ENCODE results near the gene F12.
A peak's percentile ranks its signal among the peaks of the same experiment; 100 is the strongest.
"Not testable (repeated sequence)": the region's sequence is repeated elsewhere in the genome, so short reads cannot be mapped to it uniquely, and the experiment has no call there.

The F12 gene

GRCh38 chr5:177367323-177367848 lies 42.0 kb downstream of the F12 start:
- DNase-seq: peak; percentile 26

- DNase-seq: no peak
Measured at GRCh38 chr5:177366528-177367322, 42.6 kb downstream of the F12 start.

DNA sequence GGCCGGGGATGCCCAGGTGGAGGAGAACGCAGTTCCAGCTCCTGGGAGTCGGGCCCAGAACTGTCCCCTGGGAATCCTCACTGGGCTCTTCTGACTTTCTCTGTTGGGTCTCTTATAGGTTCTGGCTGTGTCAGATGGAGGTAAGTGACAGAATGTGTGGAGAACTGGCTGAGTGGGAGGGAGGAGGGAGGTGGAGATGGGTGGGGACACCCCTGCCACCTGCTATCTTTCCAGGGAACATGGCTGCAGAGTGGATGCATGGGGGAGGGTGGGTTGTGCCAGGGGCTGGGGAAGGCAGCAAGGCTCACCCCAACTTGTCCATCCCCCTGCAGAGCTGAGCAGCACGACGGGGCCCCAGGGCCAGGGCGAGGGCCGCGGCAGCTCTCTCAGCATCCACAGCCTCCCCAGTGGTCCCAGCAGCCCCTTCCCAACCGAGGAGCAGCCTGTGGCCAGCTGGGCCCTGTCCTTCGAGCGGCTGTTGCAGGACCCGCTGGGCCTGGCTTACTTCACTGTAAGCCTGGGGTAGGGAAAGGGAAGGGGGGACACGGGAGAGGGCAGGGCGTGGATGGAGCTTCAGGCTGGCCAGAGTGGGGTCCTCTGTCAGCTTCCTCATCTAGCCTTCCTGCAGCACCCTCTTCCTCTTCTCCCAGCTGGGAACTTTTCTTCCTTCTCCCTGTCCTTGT lies 43.4 kb downstream of the F12 start:
- DNase-seq: no peak

DNA sequence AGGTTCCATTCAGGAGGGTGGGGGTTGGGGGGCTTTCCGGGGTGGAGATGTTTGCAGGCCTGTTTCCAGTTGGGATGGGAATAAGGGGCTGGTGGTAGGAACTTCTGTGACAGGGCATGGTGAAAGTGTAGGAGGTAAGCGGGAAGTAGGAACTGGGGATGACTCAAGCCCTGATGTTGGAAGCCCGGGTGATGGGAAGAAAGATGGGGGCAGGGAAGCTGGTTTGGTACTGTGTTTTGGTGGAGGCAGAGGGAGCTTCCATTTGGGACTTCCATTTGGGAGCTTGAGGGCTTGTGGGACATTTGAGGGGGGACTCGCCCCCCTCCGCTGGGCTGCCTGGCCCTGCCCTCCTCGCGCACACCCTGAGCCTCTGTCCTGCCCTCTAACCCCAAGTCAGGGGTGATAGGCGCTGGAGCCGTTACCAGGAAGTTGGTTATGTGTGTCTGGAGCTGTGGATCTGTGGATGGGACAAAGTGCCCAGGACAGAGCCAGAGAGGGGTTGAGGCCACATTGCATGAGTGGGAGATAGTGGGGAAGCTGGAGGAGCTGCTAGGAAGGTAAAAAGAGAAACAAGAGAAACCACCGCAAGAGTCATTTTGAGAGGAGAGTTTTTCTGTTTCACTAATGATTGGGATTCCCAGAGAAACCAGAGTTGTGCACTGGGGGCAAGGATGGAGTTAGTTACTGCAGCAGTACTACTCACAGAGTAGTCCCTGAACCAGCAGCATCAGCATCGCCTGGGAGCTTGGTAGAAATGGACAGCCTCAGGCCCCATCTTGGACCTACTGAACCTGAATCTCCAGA lies 45.0 kb downstream of the F12 start:
- no peak for DNase-seq

- no peak for DNase-seq
Measured at GRCh38 chr5:177363565-177363964, 45.8 kb downstream of the F12 start.

GRCh38 chr5:177362610-177363507 lies 46.5 kb downstream of the F12 start:
- peak; percentile 69 for DNase-seq

DNA sequence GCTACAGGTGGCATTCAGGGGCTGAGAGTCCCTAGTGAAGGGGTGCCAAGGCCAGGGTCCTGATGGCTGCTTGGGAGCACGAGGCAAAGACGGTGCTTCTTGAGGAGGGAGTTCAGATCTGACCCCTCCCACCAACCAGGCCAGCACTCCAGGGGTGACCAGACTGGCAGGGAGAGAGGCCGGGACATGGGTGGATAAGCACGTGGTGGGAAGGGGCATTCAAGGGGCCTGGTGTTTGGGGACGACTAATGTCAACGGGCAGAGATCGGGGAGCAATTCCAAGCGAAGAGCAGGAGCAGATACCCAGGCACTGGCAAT lies 47.1 kb downstream of the F12 start:
- DNase-seq: no peak

- no peak for DNase-seq
Measured at GRCh38 chr5:177361418-177362291, 47.7 kb downstream of the F12 start.

- DNase-seq: not testable (repeated sequence)
Measured at GRCh38 chr5:177360740-177361139, 48.6 kb downstream of the F12 start.

DNA sequence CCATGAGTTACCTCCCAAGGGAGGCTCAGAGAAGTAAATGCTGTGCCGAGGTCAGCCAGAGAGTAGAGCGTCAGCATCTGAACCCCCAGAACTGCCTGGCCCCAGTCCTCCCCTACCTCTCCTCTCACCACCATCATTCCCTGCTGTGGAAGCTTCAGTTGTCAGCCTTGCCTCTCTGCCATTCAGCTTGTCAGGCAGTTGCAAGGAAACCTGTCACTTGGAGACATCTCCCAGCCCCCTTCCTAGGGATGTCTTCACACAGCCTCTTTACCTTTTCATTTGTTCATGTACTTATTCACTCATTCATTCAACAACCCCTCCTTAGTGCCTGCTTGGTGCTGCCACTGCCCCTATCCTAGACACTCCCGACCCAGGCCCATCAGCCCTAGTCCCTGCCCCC lies 49.5 kb downstream of the F12 start:
- DNase-seq: no peak

- DNase-seq: no peak
Measured at GRCh38 chr5:177359451-177359851, 49.9 kb downstream of the F12 start.

GRCh38 chr5:177358370-177358819 lies 51.0 kb downstream of the F12 start:
- no peak for DNase-seq

- peak; percentile 61 for DNase-seq
Measured at GRCh38 chr5:177357459-177358351, 51.7 kb downstream of the F12 start, which contains the start of gene RGS14. TSS of gene RGS14 (plus strand) at chr5:177357924. CDS start at chr5:177358025, 101 bp downstream.

DNA sequence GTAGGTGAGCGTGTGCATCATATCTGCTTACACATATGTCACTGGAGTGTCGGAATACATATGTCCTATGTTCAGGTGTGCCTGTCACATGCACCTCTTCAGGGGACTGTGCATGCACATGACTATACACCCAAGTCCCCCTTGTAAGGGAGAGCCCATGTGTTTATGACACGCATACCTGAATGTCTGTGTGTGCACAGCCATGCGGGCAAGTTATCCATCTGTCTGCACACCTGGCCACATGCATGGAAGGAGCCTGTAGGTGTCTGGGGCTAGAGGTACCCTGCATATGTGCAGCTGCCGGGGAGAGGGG lies 52.3 kb downstream of the F12 start:
- no peak for DNase-seq

- no peak for DNase-seq
Measured at GRCh38 chr5:177356746-177357145, 52.6 kb downstream of the F12 start.

DNA sequence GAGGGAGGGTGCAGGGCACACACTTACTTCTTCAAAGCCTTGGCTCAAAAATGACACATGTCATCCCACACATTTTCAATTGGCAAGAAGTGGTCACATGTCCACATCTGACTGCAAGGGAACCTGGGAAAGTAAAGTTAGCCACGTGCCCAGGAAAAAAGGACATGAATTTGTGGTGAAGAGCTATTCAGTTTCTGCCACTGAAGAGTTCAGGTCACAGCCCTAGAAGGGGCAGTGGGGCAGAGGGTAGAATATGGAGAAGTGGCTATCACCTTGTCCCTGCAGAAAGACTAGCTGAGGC lies 53.5 kb downstream of the F12 start:
- no peak for DNase-seq

DNA sequence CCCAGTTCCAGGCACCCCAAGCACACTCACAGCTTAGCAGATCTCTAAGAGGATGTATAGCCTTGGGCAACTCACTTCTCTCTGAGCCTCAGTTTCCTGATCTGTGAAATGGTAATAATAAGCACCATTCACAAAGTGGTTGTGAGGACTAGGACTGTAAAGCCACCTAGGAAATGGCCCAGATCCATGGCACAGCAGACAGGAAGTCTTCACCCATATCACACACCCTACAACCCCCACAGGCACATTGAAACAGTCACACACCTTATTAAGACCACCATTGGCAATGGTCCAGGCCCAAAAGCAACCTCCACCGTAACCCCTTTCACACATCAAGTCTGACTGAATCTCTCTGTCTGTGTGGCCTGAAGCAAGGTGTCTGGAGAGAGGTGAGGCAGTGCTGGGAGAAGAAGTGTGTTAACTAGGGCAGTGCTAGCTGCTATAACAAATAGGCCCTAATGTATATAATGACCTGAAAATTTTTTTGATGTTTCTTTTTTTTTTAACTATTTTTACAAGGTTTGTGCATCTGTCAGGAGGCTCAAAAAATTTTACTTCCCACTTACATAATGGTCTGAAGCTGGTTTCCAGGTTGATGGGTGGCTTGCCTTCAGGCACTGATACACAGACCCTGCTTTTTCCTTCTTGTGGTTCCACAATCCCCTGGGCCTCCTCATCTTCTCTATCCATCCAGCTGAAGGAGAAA lies 54.0 kb downstream of the F12 start:
- no peak for DNase-seq

DNA sequence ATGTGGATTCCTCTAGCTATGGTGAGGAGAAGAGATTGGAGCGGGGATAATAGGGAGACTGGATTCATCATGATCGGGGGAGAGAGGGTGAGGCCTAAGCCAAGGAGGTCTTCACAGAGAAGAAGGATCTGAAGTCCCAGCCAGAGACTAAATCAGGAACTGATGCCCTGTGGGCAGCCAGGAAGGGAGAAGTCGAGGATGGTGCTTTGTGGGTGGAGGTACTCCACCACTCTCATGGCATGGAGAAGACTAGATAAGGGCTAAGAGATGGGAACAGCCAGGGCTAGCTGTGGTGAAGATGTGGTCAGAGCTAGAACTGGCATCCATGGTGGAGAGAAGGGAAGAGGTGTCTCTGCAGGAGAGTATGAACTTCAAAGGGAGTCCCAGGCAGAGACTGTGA lies 54.7 kb downstream of the F12 start:
- no peak for DNase-seq

GRCh38 chr5:177354256-177354655 lies 55.1 kb downstream of the F12 start:
- no peak for DNase-seq

- no peak for DNase-seq
Measured at GRCh38 chr5:177353093-177353492, 56.3 kb downstream of the F12 start.
